ENCODE data around the gene OSR1.

GRCh38 chr2:19380532-19380931, 22.1 kb upstream of the OSR1 start:
- TF ChIP-seq CTCF (conservative IDR thresholded peaks at IDR 0.05; ENCODE audit: low read length) (no peak), EZH2phosphoT487 (IDR thresholded peaks at IDR 0.05; ENCODE audit: borderline replicate concordance, low read depth, low read length) (no peak)
